ENCODE measurements around the gene FECH.
"Not testable (repeated sequence)": the region's sequence is repeated elsewhere in the genome, so short reads cannot be mapped to it uniquely, and the experiment has no call there.

Gene FECH, protein sequence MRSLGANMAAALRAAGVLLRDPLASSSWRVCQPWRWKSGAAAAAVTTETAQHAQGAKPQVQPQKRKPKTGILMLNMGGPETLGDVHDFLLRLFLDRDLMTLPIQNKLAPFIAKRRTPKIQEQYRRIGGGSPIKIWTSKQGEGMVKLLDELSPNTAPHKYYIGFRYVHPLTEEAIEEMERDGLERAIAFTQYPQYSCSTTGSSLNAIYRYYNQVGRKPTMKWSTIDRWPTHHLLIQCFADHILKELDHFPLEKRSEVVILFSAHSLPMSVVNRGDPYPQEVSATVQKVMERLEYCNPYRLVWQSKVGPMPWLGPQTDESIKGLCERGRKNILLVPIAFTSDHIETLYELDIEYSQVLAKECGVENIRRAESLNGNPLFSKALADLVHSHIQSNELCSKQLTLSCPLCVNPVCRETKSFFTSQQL

DNA sequence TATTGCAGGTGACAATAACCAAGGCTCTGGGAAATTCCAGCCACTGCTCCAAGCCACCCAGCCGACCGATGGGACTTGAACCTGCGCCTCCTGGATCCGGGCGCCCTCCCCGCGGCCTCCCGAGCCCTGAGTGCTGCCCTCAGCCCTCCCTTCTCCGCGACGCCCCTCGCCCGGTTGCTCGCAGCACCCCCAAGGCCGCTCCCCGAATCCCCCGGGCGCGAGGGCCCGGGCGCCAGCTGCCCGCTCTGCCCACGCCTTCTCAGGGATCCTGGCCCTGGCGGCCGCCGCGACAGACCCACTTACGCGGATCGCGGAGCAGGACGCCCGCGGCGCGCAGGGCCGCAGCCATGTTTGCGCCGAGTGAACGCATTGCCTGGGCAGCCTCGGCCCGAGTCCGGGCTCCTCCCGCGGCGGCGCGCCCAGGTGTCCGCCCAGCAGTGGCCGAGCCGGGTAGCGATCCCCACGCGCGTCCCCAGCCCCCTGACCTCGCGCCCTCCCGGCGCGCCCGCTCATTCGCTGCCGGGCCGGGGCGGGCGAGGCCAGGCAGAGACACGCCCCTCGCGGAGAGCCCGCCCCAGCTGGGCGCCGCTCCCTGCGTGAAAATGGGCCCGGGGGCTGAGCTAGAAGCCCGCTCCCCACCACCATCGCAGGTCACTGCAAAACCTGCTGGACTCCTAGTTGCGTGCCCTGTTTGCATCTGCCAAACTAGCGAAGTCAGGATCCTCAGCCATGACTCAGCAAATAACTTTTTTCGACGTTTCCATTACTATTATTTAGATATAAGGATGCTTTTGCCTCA is at the start of gene FECH:
TSS of gene FECH (minus strand) at position 452 of the 799 bp plus-strand sequence. CDS start at position 370, 82 bp downstream.
- no peak for FAIRE-seq

- no peak for FAIRE-seq
Measured at GRCh38 chr18:57635003-57635822, 48.7 kb upstream of the FECH start.

DNA sequence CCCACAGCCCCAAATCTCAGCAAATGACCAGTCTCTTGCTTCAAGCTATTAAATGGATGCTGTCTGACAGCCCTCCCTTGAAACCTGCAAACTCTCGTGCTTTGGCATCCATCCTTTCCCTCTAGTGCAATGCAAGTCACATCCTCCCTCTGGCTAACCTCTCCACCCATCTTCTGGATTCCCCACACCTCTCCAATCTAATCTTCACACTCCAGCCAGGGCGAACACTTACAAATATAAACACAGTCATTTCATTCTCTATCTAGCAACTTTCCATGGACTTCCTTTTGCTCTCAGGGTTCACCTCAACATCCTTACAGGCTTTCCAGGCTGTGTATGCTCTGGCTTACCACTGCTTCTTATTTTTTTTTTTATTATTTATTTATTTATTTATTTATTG is 45.2 kb upstream of the FECH start:
- FAIRE-seq = no peak

DNA sequence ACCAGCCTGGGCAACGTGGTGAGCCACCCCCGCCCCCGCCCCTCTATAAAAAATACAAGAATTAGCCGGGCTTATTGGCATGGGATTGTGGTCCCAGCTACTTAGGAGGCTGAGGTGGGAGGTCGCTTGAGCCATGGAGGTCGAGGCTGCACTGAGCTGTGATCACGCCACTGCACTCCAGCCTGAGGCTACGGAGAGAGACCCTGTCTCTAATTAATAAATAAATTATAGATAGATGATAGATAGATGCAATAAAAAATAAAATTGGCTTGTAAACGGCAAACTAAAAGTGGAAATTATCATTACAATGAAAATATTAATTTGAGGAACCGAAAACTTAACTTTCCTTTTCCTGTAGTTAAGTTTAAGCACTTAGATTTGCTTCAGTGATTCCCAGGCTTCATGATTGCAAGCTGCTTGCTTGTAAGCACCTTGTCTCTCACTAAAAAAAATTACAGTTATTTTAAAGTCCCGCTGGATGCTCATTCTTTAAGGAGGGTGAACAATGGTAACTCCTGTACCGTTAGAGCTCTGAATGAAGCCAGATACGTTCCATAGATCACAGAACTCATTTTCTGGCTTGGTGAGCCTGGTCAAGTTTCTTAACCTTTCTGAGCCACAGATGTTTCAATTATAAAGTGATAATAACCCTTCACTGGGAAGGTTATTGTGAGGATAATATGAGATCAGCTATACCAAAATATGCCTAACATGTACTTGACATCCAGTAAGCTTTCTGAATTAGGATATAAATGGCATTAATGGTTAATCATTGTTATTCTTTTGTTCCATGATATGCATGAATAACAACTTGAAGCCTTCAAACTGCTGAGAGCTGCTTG is 44.5 kb upstream of the FECH start:
- no peak for FAIRE-seq

- no peak for FAIRE-seq
Measured at GRCh38 chr18:57630002-57630753, 43.7 kb upstream of the FECH start.

DNA sequence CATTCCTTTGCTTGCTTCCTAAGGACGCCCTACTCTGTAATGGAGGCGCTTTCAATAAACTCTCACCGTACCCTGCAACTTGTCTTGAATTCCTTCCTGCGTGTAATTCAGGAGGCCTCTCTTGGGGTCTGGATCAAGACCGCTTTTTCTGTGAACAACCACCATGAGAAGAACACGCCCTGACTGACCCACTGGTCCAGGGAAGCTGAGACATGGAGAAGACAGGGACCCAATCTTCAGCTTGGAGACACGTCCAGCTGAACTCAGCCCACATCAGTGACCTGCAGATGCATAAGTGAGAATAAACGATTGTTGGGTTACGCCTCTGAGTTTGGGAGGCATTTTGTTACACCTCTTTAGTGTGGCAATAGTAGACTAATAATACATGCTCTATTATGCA is 42.9 kb upstream of the FECH start:
- FAIRE-seq = no peak

- FAIRE-seq = no peak
Measured at GRCh38 chr18:57627488-57627887, 41.0 kb upstream of the FECH start.

DNA sequence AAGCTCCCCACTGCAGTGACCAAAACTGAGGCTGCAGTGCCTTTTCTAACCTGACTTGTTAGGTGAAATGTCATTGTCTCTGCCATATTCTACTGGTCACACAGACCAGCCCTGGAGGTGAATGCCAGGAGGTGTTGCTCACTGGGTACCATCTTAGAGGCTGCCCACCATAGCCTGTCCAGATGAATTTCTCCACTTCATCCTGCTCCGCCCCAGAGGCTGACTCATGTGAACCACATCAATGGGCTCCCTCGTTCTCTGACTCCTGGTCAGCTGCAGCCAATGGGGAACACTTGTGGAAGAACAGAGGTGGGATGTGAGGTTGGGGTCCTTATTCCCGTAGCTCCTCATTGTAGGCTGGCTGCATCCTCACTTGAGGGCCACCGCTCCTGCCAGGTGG is 38.5 kb upstream of the FECH start:
- no peak for FAIRE-seq

- FAIRE-seq = no peak
Measured at GRCh38 chr18:57621246-57621604, 34.7 kb upstream of the FECH start.

- no peak for FAIRE-seq
Measured at GRCh38 chr18:57619876-57620275, 33.4 kb upstream of the FECH start.

DNA sequence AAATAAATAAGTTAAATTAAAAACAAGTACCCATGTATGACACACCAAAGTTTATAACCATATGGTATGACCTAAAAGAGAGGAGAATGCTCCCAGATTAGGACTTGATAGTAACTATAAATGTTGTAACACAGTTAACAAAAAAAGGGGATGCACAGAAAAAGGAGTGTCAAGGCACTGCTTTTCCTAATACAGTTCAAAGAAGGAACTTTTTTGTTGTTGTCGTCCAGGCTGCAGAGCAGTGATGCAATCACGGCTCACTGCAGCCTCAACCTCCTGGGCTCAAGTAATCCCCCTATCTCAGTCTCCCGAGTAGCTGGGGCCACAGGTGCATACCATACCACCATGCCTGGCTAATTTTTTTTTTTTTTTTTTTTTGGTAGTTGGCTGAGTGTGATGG is 32.4 kb upstream of the FECH start:
- FAIRE-seq = no peak

GRCh38 chr18:57603871-57604270 is 17.4 kb upstream of the FECH start:
- no peak for FAIRE-seq

DNA sequence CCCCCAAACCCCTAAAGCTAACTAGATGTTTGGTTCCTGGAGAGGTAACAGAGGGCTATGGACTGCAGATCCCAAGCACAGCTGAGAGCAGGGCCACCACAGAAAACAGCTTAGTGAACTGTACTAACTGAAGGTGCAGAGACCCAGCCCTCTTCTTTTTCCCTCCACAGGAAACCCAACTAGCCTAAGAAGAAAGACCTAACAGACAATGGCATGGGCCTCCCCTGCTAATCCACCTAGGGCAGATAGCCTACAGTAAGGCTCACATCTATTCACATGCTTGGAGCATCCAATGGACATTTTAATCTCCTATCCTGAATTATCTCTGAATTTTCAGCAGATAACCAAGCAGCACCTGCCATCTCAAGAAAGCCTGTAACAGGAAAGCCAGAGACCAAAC is 8.8 kb upstream of the FECH start:
- no peak for FAIRE-seq

DNA sequence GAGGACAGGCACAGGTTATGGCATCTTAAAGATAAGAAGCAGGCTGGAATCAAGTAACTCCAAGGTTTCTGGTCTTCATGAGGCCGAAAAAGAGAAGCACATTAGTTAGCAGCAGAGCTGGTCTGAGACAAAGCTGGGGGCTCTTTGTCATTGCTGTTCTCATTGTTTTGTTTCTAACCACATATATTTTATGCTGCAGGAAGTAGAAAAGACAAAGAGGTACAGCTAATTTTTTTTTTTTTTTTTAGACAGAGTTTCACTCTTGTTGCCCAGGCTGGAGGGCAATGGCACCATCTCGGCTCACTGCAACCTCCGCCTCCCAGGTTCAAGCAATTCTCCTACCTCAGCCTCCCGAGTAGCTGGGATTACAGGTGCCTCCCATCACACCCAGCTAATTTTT is 6.2 kb upstream of the FECH start:
- FAIRE-seq = not testable (repeated sequence)

GRCh38 chr18:57589161-57589560 is 2.7 kb upstream of the FECH start:
- FAIRE-seq = no peak

DNA sequence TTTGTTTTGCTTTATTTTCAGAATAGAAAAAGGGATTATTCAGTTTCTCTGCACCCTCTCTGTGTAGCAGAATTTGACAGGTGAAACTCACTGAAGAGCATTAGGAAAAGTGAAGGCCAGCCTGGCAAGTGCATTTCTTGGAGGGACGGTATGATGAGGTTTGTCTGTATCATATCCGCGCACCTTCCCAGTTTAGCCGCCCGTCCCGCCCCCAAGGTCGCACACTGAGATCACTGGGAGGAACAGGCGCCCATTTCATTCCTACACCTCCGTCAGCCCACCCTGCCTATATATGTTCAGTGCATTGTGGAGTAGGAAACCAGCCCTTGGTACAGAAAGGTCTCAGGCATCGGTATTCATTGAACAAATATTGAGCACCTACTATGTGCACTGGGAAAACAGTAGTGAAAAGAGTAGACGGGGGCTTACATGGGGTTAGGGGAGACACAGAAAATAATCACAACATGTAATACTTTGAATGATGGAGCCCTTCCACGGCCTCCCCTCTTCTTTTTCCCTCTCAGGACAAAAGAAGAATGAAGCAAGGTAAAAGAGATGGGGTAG is 678 bp upstream of the FECH start:
- no peak for FAIRE-seq

DNA sequence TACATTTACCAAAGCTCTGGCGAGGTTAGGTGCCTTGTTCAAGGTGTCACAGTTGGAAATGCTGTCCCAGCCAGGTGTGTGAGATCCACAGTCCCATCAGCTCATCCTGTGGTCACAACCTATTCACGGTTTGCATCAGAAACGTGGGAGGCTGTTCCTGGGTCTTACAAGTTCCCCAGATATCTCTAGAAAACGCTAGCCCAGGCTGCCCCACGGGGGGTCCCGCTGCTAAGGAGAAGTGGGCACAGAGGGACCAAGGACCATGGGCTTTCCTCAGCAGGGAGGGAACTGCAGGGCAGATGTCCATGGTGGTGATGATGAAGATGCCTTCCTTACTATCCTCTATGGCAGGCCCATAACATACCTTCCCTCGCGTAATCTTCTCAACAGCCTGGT is 649 bp downstream of the FECH start:
- no peak for FAIRE-seq

GRCh38 chr18:57585421-57585820 is 1.1 kb downstream of the FECH start:
- no peak for FAIRE-seq

DNA sequence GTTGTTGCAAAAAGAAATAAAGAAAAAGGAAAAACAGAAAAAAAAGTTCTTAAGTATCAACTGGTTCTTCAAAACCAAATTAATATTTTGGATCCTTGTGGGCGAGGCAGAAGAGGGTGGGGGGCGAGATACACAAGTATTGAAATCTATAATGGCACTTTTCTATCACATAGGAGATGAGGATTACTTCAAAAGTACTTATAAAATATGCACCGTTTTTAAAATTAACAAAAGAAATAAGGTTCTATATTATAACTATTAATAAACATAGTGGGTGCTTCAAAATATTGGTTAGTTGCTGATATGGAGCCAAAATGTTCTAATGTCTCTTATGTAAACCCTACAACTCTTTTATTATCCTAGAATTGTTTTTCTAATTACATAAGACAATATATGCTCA is 2.1 kb downstream of the FECH start:
- FAIRE-seq = no peak

DNA sequence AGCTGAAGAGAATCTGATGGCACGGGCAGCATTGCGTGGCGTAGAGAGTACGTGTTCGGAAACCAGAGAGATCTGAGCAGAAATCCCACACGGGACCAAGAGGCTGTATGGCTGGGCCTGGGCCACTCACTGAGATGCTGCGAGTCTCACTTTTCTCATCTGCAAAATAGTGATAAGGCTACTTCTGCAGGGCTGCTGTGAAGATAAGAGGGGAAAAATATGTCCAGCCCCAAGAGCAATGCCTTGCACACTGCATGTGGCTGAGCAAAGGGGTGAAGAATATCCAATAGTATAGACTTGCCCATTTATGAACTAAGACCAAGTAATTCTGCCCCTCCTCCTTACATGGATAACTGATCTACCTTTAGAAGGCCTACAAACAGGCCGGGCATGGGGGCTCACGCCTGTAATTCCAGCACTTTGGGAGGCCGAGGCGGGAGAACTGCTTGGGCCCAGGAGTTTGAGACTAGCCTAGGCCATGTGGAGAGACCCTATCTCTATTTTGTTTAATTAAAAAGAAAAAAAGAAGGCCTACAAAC is 3.1 kb downstream of the FECH start:
- no peak for FAIRE-seq

DNA sequence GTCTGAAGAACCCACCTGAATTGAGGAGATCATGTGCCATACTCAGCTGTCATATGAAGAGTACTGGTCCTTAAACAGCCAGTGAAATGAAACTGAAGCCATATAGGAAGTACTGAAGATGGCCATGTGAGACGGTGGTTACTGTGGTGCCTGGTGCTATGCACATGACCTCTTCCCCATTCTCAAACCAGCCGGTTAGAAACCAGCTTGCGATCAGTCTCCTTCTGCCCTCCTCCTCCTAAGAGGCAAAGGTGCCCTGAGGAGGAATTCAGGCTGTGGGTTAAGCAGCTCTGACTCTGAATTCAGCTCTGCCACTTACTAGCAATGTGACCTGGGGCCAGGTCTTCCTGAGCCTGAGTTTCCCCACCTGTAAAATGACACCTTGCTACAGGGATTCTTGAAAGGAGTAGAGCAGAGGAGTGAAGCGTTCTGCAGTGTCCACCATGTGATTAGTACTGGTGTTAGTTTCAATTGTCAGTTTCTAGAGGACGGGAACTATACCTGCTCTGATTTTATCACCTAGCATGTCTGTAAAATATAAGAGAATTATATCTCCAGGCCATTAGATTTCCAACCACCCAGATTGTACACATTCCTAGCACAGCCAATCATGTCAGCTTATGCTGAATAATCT is 5.1 kb downstream of the FECH start:
- no peak for FAIRE-seq
